Endothelial cell (in vitro differentiated cells): ENCODE results near the gene STK32C. TPM values are rescaled to one million over a fixed set of nuclear protein-coding genes. Genes with fewer than 3 reads are reported as not detected.

Experiments
- DNase-seq: peaks from one replicate; pipeline ENCODE4 v3.0.0; 2021; ENCODE audit warnings: low spot score
- H3K27ac Mint-ChIP-seq: one replicate; pipeline ENCODE4 v1.8.0; 2021; ENCODE audit warnings: mixed read lengths, inconsistent platforms; ENCODE audit not compliant: unreplicated experiment
- H3K27me3 Mint-ChIP-seq: one replicate; pipeline ENCODE4 v1.8.0; 2021; ENCODE audit warnings: mild to moderate bottlenecking, moderate library complexity, mixed read lengths, inconsistent platforms; ENCODE audit not compliant: unreplicated experiment
- H3K36me3 Mint-ChIP-seq: one replicate; pipeline ENCODE4 v1.8.0; 2021; ENCODE audit warnings: mild to moderate bottlenecking, low read depth, mixed read lengths, inconsistent platforms; ENCODE audit not compliant: unreplicated experiment
- H3K4me1 Mint-ChIP-seq: one replicate; pipeline ENCODE4 v1.8.0; 2021; ENCODE audit warnings: mild to moderate bottlenecking, mixed read lengths, inconsistent platforms; ENCODE audit not compliant: unreplicated experiment
- H3K4me3 Mint-ChIP-seq: one replicate; pipeline ENCODE4 v1.8.0; 2021; ENCODE audit warnings: mild to moderate bottlenecking, mixed read lengths, inconsistent platforms; ENCODE audit not compliant: unreplicated experiment
- H3K9me3 Mint-ChIP-seq: one replicate; pipeline ENCODE4 v1.8.0; 2021; ENCODE audit warnings: mixed read lengths, inconsistent platforms; ENCODE audit not compliant: unreplicated experiment
- total RNA-seq: library from RNA; stranded (reverse); fragmentation: NEBNext Ultra II Directional; extraction: Animal tissue kit (Norgen Biotek cat#: 25700); gene quantifications from one replicate; pipeline ENCODE4 v1.2.1, GENCODE V29; 2021; ENCODE audit not compliant: unreplicated experiment
- TF ChIP-seq, protein P1 (sequence below): fragments of 200-600 bp; sonication (generic); IDR thresholded peaks from one replicate; pipeline ENCODE4 v1.5.0; 2021; ENCODE audit warnings: antibody characterized with exemption; ENCODE audit not compliant: unreplicated experiment

The STK32C gene
- total RNA-seq, 1 donor from 2014 or later = 12.6 TPM

DNA sequence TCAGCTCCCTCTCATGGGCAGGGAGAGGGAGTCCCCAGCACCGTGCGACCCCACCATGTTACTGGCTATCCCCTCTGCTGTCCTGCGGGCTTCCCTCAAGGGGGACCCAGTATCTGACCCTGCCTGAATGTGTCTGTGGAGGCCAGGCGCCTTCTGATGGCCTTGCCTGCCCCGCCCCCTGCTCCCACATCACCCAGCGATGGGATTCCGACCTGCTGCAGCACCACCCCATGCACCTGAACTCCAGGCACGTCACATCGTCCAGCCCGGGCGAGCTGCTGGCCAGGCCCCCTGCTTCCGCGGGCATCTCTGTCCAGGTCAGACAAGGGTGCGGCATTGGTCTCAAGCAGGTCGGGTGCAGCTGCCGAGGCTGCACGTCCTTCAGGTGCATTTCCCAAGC, 43.2 kb upstream of the STK32C start:
- H3K27me3 Mint-ChIP-seq = peaks cover 8% of the 10 kb centered on the region
- H3K27ac Mint-ChIP-seq = no peak overlapping the region
- peaks cover 18% of the 10 kb centered on the region for H3K36me3 Mint-ChIP-seq
- no peaks in the 10 kb centered on the region for H3K9me3 Mint-ChIP-seq
- H3K4me3 Mint-ChIP-seq = no peak overlapping the region
- H3K4me1 Mint-ChIP-seq = peaks cover 2% of the 10 kb centered on the region
- TF ChIP-seq, protein P1, sequence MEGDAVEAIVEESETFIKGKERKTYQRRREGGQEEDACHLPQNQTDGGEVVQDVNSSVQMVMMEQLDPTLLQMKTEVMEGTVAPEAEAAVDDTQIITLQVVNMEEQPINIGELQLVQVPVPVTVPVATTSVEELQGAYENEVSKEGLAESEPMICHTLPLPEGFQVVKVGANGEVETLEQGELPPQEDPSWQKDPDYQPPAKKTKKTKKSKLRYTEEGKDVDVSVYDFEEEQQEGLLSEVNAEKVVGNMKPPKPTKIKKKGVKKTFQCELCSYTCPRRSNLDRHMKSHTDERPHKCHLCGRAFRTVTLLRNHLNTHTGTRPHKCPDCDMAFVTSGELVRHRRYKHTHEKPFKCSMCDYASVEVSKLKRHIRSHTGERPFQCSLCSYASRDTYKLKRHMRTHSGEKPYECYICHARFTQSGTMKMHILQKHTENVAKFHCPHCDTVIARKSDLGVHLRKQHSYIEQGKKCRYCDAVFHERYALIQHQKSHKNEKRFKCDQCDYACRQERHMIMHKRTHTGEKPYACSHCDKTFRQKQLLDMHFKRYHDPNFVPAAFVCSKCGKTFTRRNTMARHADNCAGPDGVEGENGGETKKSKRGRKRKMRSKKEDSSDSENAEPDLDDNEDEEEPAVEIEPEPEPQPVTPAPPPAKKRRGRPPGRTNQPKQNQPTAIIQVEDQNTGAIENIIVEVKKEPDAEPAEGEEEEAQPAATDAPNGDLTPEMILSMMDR = no peak
- no peak for DNase-seq

DNA sequence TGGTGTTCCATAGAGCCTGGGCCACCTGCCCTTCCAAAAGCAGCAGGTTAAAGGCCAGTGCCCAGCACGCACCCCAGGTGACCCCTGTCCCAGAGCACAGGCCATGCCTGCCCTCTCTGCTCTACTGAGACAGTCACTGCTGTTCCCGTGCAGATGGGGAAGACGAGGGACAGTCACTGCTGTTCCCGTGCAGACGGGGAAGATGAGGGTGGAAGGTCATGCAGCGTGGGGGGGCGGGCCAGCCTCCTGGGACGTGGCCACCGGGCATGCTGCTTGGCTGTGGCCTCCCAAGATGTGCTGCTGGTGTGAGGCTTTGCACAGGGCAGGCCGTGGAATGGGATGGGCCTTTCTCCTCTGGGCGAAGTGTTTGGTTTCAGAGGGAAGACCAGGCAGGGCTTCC, 42.6 kb upstream of the STK32C start:
- peaks cover 8% of the 10 kb centered on the region for H3K27me3 Mint-ChIP-seq

DNA sequence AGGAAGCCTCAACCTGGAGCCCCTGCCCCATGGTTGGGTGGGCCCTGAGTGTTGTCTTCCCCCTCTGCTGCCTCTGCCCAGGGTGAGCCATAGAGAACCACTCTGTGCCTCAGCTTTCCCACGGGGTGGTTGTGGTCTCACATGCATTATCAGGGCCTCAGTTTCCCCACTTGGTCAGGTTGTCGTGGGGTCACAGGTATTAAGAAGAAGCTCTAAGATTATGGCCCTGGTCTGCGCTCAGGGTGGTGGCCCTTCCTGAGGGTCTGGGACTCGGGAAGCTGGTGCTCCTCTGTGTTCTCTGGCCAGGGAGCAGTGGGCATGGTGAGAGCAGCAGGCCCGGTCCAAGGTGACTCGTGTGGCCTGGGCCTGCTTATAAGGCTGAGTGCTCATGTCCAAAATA, 42.0 kb upstream of the STK32C start:
- no peak for DNase-seq
- peaks cover 2% of the 10 kb centered on the region for H3K4me1 Mint-ChIP-seq
- no peak overlapping the region for H3K4me3 Mint-ChIP-seq
- no peak overlapping the region for H3K27ac Mint-ChIP-seq
- H3K36me3 Mint-ChIP-seq = peaks cover 18% of the 10 kb centered on the region
- H3K27me3 Mint-ChIP-seq = peaks cover 8% of the 10 kb centered on the region
- no peaks in the 10 kb centered on the region for H3K9me3 Mint-ChIP-seq
- TF ChIP-seq, protein P1 = no peak

More for the DNA sequence above, 42.6 kb upstream of the STK32C start:
- Mint-ChIP-seq H3K27ac (no peak overlapping the region), H3K36me3 (peaks cover 18% of the 10 kb centered on the region), H3K4me3 (no peak overlapping the region), H3K4me1 (peaks cover 2% of the 10 kb centered on the region), H3K9me3 (no peaks in the 10 kb centered on the region)
- TF ChIP-seq, protein P1 = no peak
- no peak for DNase-seq

DNA sequence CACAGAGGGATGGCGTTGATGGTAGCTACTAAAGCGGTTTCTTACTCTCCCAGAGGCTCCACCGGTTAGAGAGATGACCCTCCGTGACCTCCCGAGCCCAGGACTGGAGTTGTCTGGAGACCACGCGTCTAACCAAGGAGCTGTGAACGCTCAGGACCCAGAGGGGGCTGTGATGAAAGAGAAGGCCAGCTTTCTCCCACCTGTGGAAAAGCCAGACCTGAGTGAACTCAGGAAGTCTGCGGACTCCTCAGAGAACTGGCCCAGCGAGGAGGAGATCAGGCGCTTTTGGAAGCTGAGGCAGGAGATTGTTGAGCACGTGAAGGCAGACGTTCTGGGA, 40.1 kb upstream of the STK32C start:
- Mint-ChIP-seq H3K9me3 (no peaks in the 10 kb centered on the region), H3K27ac (no peak overlapping the region), H3K27me3 (peaks cover 6% of the 10 kb centered on the region), H3K4me3 (no peak overlapping the region), H3K36me3 (peaks cover 14% of the 10 kb centered on the region), H3K4me1 (peaks cover 2% of the 10 kb centered on the region)
- TF ChIP-seq, protein P1 = no peak
- no peak for DNase-seq

DNA sequence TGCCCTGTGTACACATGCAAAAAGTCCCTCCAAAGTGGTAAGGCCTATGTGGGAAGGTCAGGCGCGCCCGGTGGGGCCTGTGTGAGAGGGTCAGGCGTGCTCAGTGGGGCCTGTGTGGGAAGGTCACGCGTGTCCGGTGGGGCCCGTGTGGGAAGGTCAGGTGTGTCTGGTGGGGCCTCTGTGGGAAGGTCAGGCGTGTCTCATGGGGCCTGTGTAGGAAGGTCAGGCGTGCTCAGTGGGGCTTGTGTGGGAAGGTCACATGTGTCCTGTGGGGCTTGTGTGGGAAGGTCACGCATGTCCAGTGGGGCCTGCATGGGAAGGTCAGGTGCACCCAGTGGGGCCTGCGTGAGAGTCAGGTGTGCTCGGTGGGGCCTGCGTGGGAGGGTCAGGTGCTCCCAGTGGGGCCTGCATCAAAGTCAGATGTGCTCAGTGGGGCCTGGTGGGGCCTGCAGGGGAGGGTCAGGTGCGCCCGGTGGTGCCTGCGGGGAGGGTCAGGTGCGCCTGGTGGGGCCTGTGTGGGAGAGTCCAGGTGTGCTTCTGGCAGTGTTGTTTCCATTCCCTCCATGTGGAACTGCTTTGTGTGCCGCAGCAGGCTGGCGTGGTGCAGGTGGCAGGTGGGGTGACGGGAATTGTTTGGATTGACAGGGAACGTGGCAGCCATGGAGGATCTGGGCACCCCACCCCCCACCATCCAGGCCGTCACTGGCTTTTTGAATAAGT, 39.6 kb upstream of the STK32C start:
- no peak for DNase-seq
- Mint-ChIP-seq H3K27me3 (peaks cover 6% of the 10 kb centered on the region), H3K9me3 (no peaks in the 10 kb centered on the region), H3K36me3 (peaks cover 17% of the 10 kb centered on the region), H3K27ac (no peak overlapping the region), H3K4me3 (no peak overlapping the region), H3K4me1 (no peaks in the 10 kb centered on the region)
- TF ChIP-seq, protein P1 = no peak
